HL-60 (cell line): ENCODE measurements around the gene CTNNAL1.

Source experiments
- CTCF ChIP-seq: IDR thresholded peaks from one replicate; pipeline ENCODE4 v1.5.1; 2011; ENCODE audit warnings: low read length, control low read depth, inconsistent platforms; ENCODE audit not compliant: insufficient read depth
- GABPA ChIP-seq: IDR thresholded peaks from 2 replicates; pipeline ENCODE4 v1.6.1; 2012; ENCODE audit warnings: low read depth
- POLR2AphosphoS5 ChIP-seq: IDR thresholded peaks from 2 replicates; pipeline ENCODE4 v1.6.1; 2012; ENCODE audit warnings: low read depth
- REST ChIP-seq: IDR thresholded peaks from 2 replicates; pipeline ENCODE4 v1.6.1; 2012; ENCODE audit warnings: low read depth; ENCODE audit not compliant: insufficient replicate concordance
- SPI1 ChIP-seq: IDR thresholded peaks from 2 replicates; pipeline ENCODE4 v1.6.1; 2012; ENCODE audit warnings: low read depth, mild to moderate bottlenecking, borderline replicate concordance

- TF ChIP-seq CTCF (no peak), REST (no peak), POLR2AphosphoS5 (no peak), GABPA (no peak), SPI1 (no peak)
These were observed 53.0 kb downstream of the CTNNAL1 start for GRCh38 chr9:108960331-108960730.
